GM15510 (cell line): ENCODE measurements around the gene MCM8.

Source experiments
- POLR2A ChIP-seq: IDR thresholded peaks from 3 replicates; pipeline ENCODE4 v1.6.1; 2011; ENCODE audit warnings: borderline replicate concordance; ENCODE audit not compliant: insufficient read length; ENCODE audit errors: extremely low read depth

The MCM8 gene

DNA sequence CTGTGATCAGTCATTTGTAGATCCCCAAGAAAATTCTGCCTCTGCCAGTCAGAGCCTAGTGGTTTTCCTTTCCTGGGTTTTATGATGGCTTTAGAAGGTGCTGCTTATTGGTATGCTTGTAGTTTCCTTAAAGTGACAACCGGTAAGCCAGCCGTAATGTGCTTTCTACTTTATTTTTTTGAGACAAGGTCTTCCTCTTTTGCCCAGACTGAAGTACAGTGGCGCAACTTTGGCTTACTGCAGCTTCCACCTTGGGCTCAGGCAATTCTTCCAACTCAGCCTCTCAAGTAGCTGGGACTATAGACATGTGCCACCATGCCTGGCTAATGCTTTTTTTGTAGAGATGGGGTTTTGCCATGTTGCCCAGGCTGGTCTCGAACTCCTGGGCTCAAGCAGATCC, 23.5 kb downstream of the MCM8 start:
- no peak for TF ChIP-seq POLR2A

GRCh38 chr20:5974531-5974930, 24.1 kb downstream of the MCM8 start:
- TF ChIP-seq POLR2A: no peak

- TF ChIP-seq POLR2A: no peak
These were observed 25.3 kb downstream of the MCM8 start for GRCh38 chr20:5975778-5976177.

- no peak for TF ChIP-seq POLR2A
These were observed 26.8 kb downstream of the MCM8 start for GRCh38 chr20:5977223-5977622.

DNA sequence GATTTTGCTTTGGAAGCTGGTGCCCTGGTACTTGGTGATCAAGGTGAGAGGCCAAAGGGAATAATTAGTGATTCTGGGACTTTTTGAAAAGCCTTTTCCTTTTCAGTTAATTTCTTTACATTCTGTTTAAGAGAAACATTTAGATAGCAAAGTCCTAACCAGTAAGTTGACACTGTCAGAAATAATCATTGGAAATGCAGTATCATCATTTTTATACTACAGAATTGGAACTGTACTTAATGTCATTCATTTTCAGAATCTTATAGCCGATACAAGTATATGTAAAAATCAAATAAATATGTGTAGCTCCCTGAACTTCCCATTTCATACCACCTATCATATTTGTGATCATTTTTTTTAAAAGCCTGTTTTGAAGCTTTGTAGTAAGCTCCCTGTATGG, 27.5 kb downstream of the MCM8 start:
- TF ChIP-seq POLR2A: no peak

DNA sequence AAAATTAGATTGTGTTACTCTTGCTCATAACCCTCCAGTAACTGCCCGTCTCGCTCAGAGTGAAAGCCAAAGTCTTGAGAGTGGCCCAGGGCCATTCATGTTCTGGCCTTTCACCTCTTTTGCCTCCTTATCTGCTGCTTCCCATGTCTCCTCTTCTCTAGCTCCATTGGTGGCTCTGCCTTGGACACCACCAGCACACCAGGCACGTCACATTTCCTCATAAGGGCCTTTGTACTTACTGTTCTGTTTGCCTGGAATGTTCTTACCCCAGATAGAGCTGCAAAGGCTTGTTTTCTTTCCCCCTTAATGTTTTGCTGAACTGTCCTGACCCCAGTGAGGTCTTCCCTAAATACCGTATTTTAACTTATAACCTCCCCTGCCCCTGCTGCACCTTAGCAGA, 29.3 kb downstream of the MCM8 start:
- no peak for TF ChIP-seq POLR2A

GRCh38 chr20:5980720-5981538, 30.5 kb downstream of the MCM8 start:
- TF ChIP-seq POLR2A: no peak

DNA sequence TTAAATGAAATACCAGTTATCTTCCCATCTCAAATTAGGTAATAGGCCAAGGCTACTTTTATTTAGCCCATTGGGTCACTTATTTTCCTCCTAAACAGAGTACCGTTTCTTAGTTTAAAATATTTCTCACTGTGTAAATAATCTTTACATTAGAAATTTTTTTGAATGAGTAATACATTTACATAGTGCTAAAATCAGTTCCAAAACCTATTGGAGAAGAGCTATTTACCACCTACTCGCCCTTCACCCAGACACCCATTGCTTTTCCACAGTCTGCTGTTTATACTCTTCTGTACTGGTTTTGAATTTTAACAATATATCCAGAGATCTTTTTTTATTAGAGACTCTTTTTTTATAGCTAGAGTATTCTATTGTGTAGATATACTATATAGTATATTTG, 36.9 kb downstream of the MCM8 start:
- TF ChIP-seq POLR2A: no peak

DNA sequence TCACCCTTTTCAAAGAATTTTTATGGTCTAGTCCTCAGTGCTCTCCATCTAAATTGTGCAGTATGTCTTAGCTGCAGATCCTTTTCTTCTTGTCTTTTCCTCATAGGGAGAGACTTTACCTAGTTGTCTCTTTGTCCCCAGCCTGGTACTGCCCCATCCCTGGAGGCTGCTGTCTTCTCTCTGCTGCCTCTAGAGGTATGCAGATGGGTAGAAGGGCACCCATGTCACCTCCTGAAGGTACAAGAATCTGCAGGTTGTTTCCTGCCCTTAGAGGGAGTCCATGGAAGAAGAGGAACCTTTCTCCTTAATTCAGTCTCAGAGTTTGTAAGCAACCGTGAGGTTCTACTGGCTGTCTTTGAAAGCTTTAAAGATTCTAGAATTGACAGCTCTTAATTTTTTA, 39.1 kb downstream of the MCM8 start:
- no peak for TF ChIP-seq POLR2A

DNA sequence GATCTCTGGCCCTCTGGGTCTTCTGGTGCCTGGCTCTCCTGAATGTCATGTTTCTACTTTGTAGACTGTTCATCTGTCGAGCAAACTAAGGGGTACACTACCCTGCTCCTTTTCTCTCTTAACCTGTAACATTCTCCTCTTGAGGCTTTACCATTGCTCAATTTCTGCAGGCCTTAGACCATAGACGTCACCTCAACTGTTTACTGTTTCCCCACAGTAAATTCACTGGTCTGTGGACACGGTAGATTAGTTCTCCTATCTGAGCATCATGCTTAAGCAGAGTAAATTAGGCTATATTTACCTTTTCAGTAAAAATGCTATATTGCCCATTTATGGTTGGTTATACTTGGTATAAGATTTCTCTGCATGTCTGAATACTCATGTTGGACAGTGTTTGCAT, 40.5 kb downstream of the MCM8 start:
- no peak for TF ChIP-seq POLR2A

- TF ChIP-seq POLR2A: no peak
These were observed 41.4 kb downstream of the MCM8 start for GRCh38 chr20:5991623-5992441.

- no peak for TF ChIP-seq POLR2A
These were observed 46.3 kb downstream of the MCM8 start for GRCh38 chr20:5996765-5997164.

DNA sequence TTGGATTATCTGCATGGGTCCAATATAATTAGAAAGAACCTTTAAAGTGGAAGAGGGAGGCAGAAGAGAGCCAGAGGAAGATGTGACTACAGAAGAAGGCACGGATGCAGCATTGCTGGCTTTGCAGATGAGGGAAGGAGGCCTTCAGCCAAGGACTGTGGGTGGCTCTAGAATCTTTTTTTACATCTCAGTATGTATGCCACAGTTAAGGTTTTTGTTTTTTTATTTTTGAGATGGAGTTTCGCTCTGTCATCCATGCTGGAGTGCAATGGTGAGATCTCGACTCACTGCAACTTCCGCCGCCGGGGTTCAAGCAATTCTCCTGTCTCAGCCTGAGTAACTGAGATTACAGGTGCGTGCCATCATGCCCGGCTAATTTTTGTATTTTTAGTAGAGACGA, 49.3 kb downstream of the MCM8 start:
- no peak for TF ChIP-seq POLR2A

- no peak for TF ChIP-seq POLR2A
These were observed 50.4 kb downstream of the MCM8 start for GRCh38 chr20:6000871-6001270.

- TF ChIP-seq POLR2A: no peak
These were observed 56.1 kb downstream of the MCM8 start for GRCh38 chr20:6006603-6006949.

GRCh38 chr20:6007094-6007528, 56.7 kb downstream of the MCM8 start:
- no peak for TF ChIP-seq POLR2A
